CD4-positive, alpha-beta T cell (primary cell): Measurements from ENCODE around the gene SRSF2. TPM values are rescaled to one million over a fixed set of nuclear protein-coding genes. Genes with fewer than 3 reads are reported as not detected.
"Not testable (repeated sequence)": the region's sequence is repeated elsewhere in the genome, so short reads cannot be mapped to it uniquely, and the experiment has no call there.

ENCODE experiments used
- ATAC-seq: fragments of 200-7000 bp; cut with Tn5 transposase; one replicate; pipeline ENCODE4 v1.10.0; 2022; ENCODE audit warnings: mild to moderate bottlenecking; ENCODE audit not compliant: poor library complexity
- CTCF ChIA-PET: fragments of 350-600 bp; sonication (Branson Sonifier 250); formaldehyde crosslinking; loops from one replicate; lab custom pipeline; 2021; ENCODE audit warnings: antibody characterized with exemption, inconsistent platforms; lab: Charles Lee
- POLR2A ChIA-PET: fragments of 350-600 bp; sonication (Branson Sonifier 250); formaldehyde crosslinking; loops from one replicate; lab custom pipeline; 2021; ENCODE audit warnings: antibody characterized with exemption, inconsistent platforms; lab: Charles Lee
- DNase-seq, 14 experiments: peaks; one replicate each; pipeline ENCODE4 v3.0.0-alpha.2; 2013 to 2020; ENCODE audit warnings: mixed read lengths in 2 of 14
- H3K27ac ChIP-seq, 2 donors: one replicate each; pipeline versions ENCODE4 v1.5.1 to v1.7.0; 2013; ENCODE audit warnings: low read length in 2 of 2, low read depth in 1 of 2, mild to moderate bottlenecking in 1 of 2
- H3K27me3 ChIP-seq, 2 experiments: 1 replicate in 1 of 2; 2 replicates in 1 of 2; pipeline versions ENCODE4 v1.6.1 to v1.7.0; 2013; ENCODE audit warnings: low read length in 2 of 2, control low read depth in 1 of 2, mild to moderate bottlenecking in 1 of 2, moderate library complexity in 1 of 2; ENCODE audit not compliant: insufficient read depth in 2 of 2, control insufficient read depth in 1 of 2
- H3K36me3 ChIP-seq: one replicate; pipeline ENCODE4 v1.6.1; 2013; ENCODE audit warnings: low read length, control low read depth; ENCODE audit not compliant: insufficient read depth
- H3K4me1 ChIP-seq: one replicate; pipeline ENCODE4 v1.6.1; 2013; ENCODE audit warnings: low read length, control low read depth; ENCODE audit not compliant: insufficient read depth
- H3K4me3 ChIP-seq: one replicate; pipeline ENCODE4 v1.5.1; 2013; ENCODE audit warnings: mild to moderate bottlenecking, low read length, moderate library complexity
- H3K9me3 ChIP-seq, 2 experiments: 1 replicate in 1 of 2; 2 replicates in 1 of 2; pipeline versions ENCODE4 v1.6.1 to v1.7.0; 2013; ENCODE audit warnings: low read length in 2 of 2, mild to moderate bottlenecking in 2 of 2, control low read depth in 1 of 2, moderate library complexity in 1 of 2; ENCODE audit not compliant: control insufficient read depth in 1 of 2, insufficient read depth in 1 of 2
- H3K27ac Mint-ChIP-seq: one replicate; pipeline ENCODE4 v1.8.0; 2020; ENCODE audit warnings: mixed read lengths
- H3K27me3 Mint-ChIP-seq: one replicate; pipeline ENCODE4 v1.8.0; 2021; ENCODE audit warnings: mixed read lengths
- H3K36me3 Mint-ChIP-seq: one replicate; pipeline ENCODE4 v1.8.0; 2021; ENCODE audit warnings: low read depth, mixed read lengths
- H3K4me1 Mint-ChIP-seq: one replicate; pipeline ENCODE4 v1.8.0; 2021; ENCODE audit warnings: low read depth, mixed read lengths
- H3K4me3 Mint-ChIP-seq: one replicate; pipeline ENCODE4 v1.8.0; 2020; ENCODE audit warnings: mild to moderate bottlenecking, mixed read lengths
- H3K9me3 Mint-ChIP-seq: one replicate; pipeline ENCODE4 v1.8.0; 2020; ENCODE audit warnings: mixed read lengths
- CTCF ChIP-seq: fragments of 200-600 bp; IDR thresholded peaks from one replicate; pipeline ENCODE4 v1.8.0; 2022; ENCODE audit warnings: antibody characterized with exemption, mild to moderate bottlenecking
- intact Hi-C, 2 experiments: fragments of 100-400 bp; cut with DNase I in 1 of 2; cut with micrococcal nuclease in 1 of 2; formaldehyde crosslinking; loops; one replicate each; pipeline versions ENCODE4 v1.15.1 to v1.9.0; 2023 to 2025; cut with DNase I, micrococcal nuclease
- total RNA-seq, 174 experiments: library from RNA in 2 of 174; stranded (reverse) in 2 of 174; gene quantifications; one replicate each; pipeline ENCODE4 v1.2.3 and lab custom pipeline; 2021 to 2026

The SRSF2 gene
- total RNA-seq, 2 experiments from 2014 or later, result 448 to 460 TPM

- Mint-ChIP-seq H3K9me3 (no peaks in the 10 kb centered on the region), H3K27me3 (no peaks in the 10 kb centered on the region), H3K4me3 (peak overlapping the region; percentile 30), H3K27ac (peak overlapping the region; percentile 74), H3K36me3 (peaks cover 54% of the 10 kb centered on the region), H3K4me1 (peaks cover 47% of the 10 kb centered on the region)
- H3K4me3 ChIP-seq, result no peak overlapping the region
- no peak for DNase-seq
- H3K27ac ChIP-seq, result no peak overlapping the region
- peaks cover 37% of the 10 kb centered on the region for H3K4me1 ChIP-seq
- ATAC-seq, result no peak
- TF ChIP-seq CTCF, result no peak
- ChIA-PET POLR2A (interaction anchor here (1.1 to 6.7 kb wide), 5 partner anchors 12 to 191 kb away, joined by 4 to 63 read pairs (median 8); partner anchors contain the start of genes JMJD6, METTL23, MFSD11 and SRSF2), CTCF (interaction anchor here (0.7 to 3.1 kb wide), 12 partner anchors 12 to 342 kb away, joined by 3 to 34 read pairs (median 4); partner anchors contain the start of genes JMJD6, METTL23, MFSD11 and MGAT5B)
- no peaks in the 10 kb centered on the region for H3K27me3 ChIP-seq
- no peaks in the 10 kb centered on the region for H3K9me3 ChIP-seq
- intact Hi-C loops, result loop anchor here (2.0 to 5.0 kb wide), 7 partner anchors 68 to 353 kb away; no protein-coding TSS in a partner anchor
- peaks cover 51% of the 10 kb centered on the region for H3K36me3 ChIP-seq
These were observed 22.8 kb downstream of the SRSF2 start for GRCh38 chr17:76714336-76714735.

GRCh38 chr17:76713765-76714164 is 23.4 kb downstream of the SRSF2 start:
- ATAC-seq (no peak), DNase-seq (no peak)
- ChIA-PET POLR2A (interaction anchor here (0.6 to 6.7 kb wide), 6 partner anchors 13 to 191 kb away, joined by 4 to 63 read pairs (median 8); partner anchors contain the start of genes JMJD6, METTL23, MFSD11 and SRSF2), CTCF (interaction anchor here (0.8 to 3.1 kb wide), 14 partner anchors 13 to 343 kb away, joined by 3 to 34 read pairs (median 4); partner anchors contain the start of genes JMJD6, METTL23, MFSD11 and MGAT5B)
- intact Hi-C loops, result loop anchor here (1.0 to 5.0 kb wide), 8 partner anchors 14 to 354 kb away; no protein-coding TSS in a partner anchor
- Mint-ChIP-seq H3K9me3 (no peaks in the 10 kb centered on the region), H3K27ac (peak overlapping the region; percentile 74), H3K27me3 (no peaks in the 10 kb centered on the region), H3K4me1 (peaks cover 52% of the 10 kb centered on the region), H3K4me3 (peak overlapping the region; percentile 56), H3K36me3 (peaks cover 48% of the 10 kb centered on the region)
- no peaks in the 10 kb centered on the region for H3K9me3 ChIP-seq
- peaks cover 40% of the 10 kb centered on the region for H3K4me1 ChIP-seq
- no peak overlapping the region for H3K27ac ChIP-seq
- no peak overlapping the region for H3K4me3 ChIP-seq
- H3K36me3 ChIP-seq, result peaks cover 46% of the 10 kb centered on the region
- no peak for TF ChIP-seq CTCF
- no peaks in the 10 kb centered on the region for H3K27me3 ChIP-seq

GRCh38 chr17:76712321-76712720 is 24.8 kb downstream of the SRSF2 start:
- not testable (repeated sequence) for H3K9me3 ChIP-seq, H3K9me3 Mint-ChIP-seq, ATAC-seq, H3K27ac Mint-ChIP-seq, H3K27me3 ChIP-seq, H3K4me3 ChIP-seq, H3K27me3 Mint-ChIP-seq, H3K27ac ChIP-seq, DNase-seq
- peaks cover 52% of the 10 kb centered on the region for H3K4me1 Mint-ChIP-seq
- CTCF ChIA-PET, result interaction anchor here (2.1 to 3.1 kb wide), 2 partner anchors 14 to 344 kb away, joined by 9 to 34 read pairs; partner anchors contain the start of genes JMJD6 and METTL23
- peak overlapping the region; percentile 34 for H3K4me3 Mint-ChIP-seq
- POLR2A ChIA-PET, result interaction anchor here (1.0 to 6.7 kb wide), 4 partner anchors 14 to 40 kb away, joined by 3 to 63 read pairs (median 30); partner anchors contain the start of genes JMJD6, METTL23, MFSD11 and SRSF2
- peaks cover 33% of the 10 kb centered on the region for H3K36me3 ChIP-seq
- peaks cover 35% of the 10 kb centered on the region for H3K36me3 Mint-ChIP-seq
- intact Hi-C loops, result loop anchor here (5.0 kb wide), 4 partner anchors 70 to 355 kb away; no protein-coding TSS in a partner anchor
- H3K4me1 ChIP-seq, result peaks cover 40% of the 10 kb centered on the region
